ENCODE data around the gene NEMF. TPM values are rescaled to one million over a fixed set of nuclear protein-coding genes. Genes with fewer than 3 reads are reported as not detected.
"Not testable (repeated sequence)": the region's sequence is repeated elsewhere in the genome, so short reads cannot be mapped to it uniquely, and the experiment has no call there.

Gene NEMF
- polyA plus RNA-seq, 6 donors from 2014 or later: 42.8 to 80.8 (median 50.0) TPM

- peak; percentile 81 for ATAC-seq (ENCODE audit: low read depth in 2 of 2)
- Mint-ChIP-seq H3K4me3 (peak within 1 kb of the TSS; percentile 87 to 100 (median 98)), H3K9me3 (no peaks in the 10 kb centered on the region), H3K4me1 (peaks cover 33 to 44% (median 38%) of the 10 kb centered on the region in 3 donors), H3K36me3 (peaks cover 20 to 29% of the 10 kb centered on the region in 2 donors), H3K27me3 (no peaks in the 10 kb centered on the region), H3K27ac (peak within 1 kb of the TSS; percentile 97 to 100 (median 100))
- peak; percentile 97 for DNase-seq
These were observed 40.2 kb upstream of the NEMF start, which contains the start of gene ARF6 for GRCh38 chr14:49892636-49893308. Gene ARF6 (plus strand): TSS chr14:49893082. CDS start chr14:49893737, 655 bp downstream.

- Mint-ChIP-seq H3K4me3 (peak overlapping the region; percentile 87 to 100 (median 98)), H3K27ac (peak overlapping the region; percentile 97 to 100 (median 100)), H3K27me3 (no peaks in the 10 kb centered on the region), H3K36me3 (peaks cover 20 to 29% of the 10 kb centered on the region in 2 donors), H3K4me1 (peaks cover 31 to 42% (median 36%) of the 10 kb centered on the region in 3 donors), H3K9me3 (no peaks in the 10 kb centered on the region)
- ATAC-seq (ENCODE audit: low read depth in 2 of 2): peak; percentile 44 to 50
- DNase-seq: peak; percentile 55
These were observed 39.7 kb upstream of the NEMF start for GRCh38 chr14:49892301-49892635.

- Mint-ChIP-seq H3K36me3 (no peaks in the 10 kb centered on the region), H3K27me3 (no peaks in the 10 kb centered on the region), H3K27ac (no peak overlapping the region), H3K4me1 (peaks cover 4 to 24% (median 16%) of the 10 kb centered on the region in 3 donors), H3K9me3 (peaks cover 0 to 2% (median 0%) of the 10 kb centered on the region in 7 donors), H3K4me3 (no peak overlapping the region)
- no peak for ATAC-seq (ENCODE audit: low read depth in 2 of 2)
- DNase-seq: no peak
These were observed 35.7 kb upstream of the NEMF start for GRCh38 chr14:49888293-49888692.

GRCh38 chr14:49886523-49886922, 33.9 kb upstream of the NEMF start:
- Mint-ChIP-seq H3K4me1 (peaks cover 0 to 12% (median 8%) of the 10 kb centered on the region in 3 donors), H3K4me3 (peak overlapping the region in 5 of 8 donors; percentile 27 to 72 (median 52)), H3K9me3 (peaks cover 0 to 2% (median 0%) of the 10 kb centered on the region in 7 donors), H3K36me3 (no peaks in the 10 kb centered on the region), H3K27ac (peak overlapping the region in 4 of 6 donors; percentile 30 to 88 (median 44)), H3K27me3 (no peaks in the 10 kb centered on the region)
- DNase-seq (no peak), ATAC-seq (ENCODE audit: low read depth in 2 of 2) (peak; percentile 39 to 68)

GRCh38 chr14:49882826-49883694, 30.5 kb upstream of the NEMF start:
- no peak for ATAC-seq (ENCODE audit: low read depth in 2 of 2)

GRCh38 chr14:49881350-49882001, 28.9 kb upstream of the NEMF start:
- no peak for ATAC-seq (ENCODE audit: low read depth in 2 of 2)
- H3K27ac Mint-ChIP-seq: peak overlapping the region in 2 of 6 donors; percentile 75 to 90
- H3K36me3 Mint-ChIP-seq: no peaks in the 10 kb centered on the region
- H3K4me3 Mint-ChIP-seq: no peak overlapping the region
- no peak for DNase-seq
- H3K27me3 Mint-ChIP-seq: no peaks in the 10 kb centered on the region
- peaks cover 11 to 28% (median 19%) of the 10 kb centered on the region in 3 donors for H3K4me1 Mint-ChIP-seq
- no peaks in the 10 kb centered on the region for H3K9me3 Mint-ChIP-seq

More at GRCh38 chr14:49882826-49883694, 30.5 kb upstream of the NEMF start:
- H3K27ac Mint-ChIP-seq: peak overlapping the region in 2 of 6 donors; percentile 34 to 39
- peaks cover 11 to 35% (median 24%) of the 10 kb centered on the region in 3 donors for H3K4me1 Mint-ChIP-seq
- no peak overlapping the region for H3K4me3 Mint-ChIP-seq
- H3K36me3 Mint-ChIP-seq: no peaks in the 10 kb centered on the region
- no peaks in the 10 kb centered on the region for H3K27me3 Mint-ChIP-seq
- H3K9me3 Mint-ChIP-seq: peaks cover 0 to 2% (median 0%) of the 10 kb centered on the region in 7 donors
- no peak for DNase-seq

- Mint-ChIP-seq H3K4me1 (peaks cover 11 to 24% (median 16%) of the 10 kb centered on the region in 3 donors), H3K36me3 (no peaks in the 10 kb centered on the region), H3K27ac (peak overlapping the region; percentile 75 to 98 (median 87)), H3K27me3 (no peaks in the 10 kb centered on the region), H3K4me3 (peak overlapping the region in 2 of 8 donors; percentile 23 to 31), H3K9me3 (no peaks in the 10 kb centered on the region)
- ATAC-seq (ENCODE audit: low read depth in 2 of 2) (peak; percentile 71 to 72), DNase-seq (no peak)
These were observed 27.9 kb upstream of the NEMF start for GRCh38 chr14:49880267-49881064.

- Mint-ChIP-seq H3K9me3 (no peaks in the 10 kb centered on the region), H3K4me3 (peak overlapping the region in 4 of 8 donors; percentile 9 to 62 (median 16)), H3K27ac (peak overlapping the region in 5 of 6 donors; percentile 65 to 89 (median 84)), H3K4me1 (peaks cover 11 to 24% (median 16%) of the 10 kb centered on the region in 3 donors), H3K27me3 (no peaks in the 10 kb centered on the region), H3K36me3 (no peaks in the 10 kb centered on the region)
- DNase-seq (peak; percentile 39), ATAC-seq (ENCODE audit: low read depth in 2 of 2) (peak; percentile 86)
These were observed 27.1 kb upstream of the NEMF start for GRCh38 chr14:49879646-49880204.

GRCh38 chr14:49876563-49877127, 24.1 kb upstream of the NEMF start:
- Mint-ChIP-seq H3K27ac (no peak overlapping the region), H3K4me3 (no peak overlapping the region), H3K36me3 (no peaks in the 10 kb centered on the region), H3K9me3 (peaks cover 0 to 6% (median 0%) of the 10 kb centered on the region in 7 donors), H3K27me3 (no peaks in the 10 kb centered on the region), H3K4me1 (peaks cover 15 to 29% (median 24%) of the 10 kb centered on the region in 3 donors)
- ATAC-seq (ENCODE audit: low read depth in 2 of 2) (no peak), DNase-seq (no peak)

- no peak for ATAC-seq (ENCODE audit: low read depth in 2 of 2)
- peaks cover 0 to 6% (median 0%) of the 10 kb centered on the region in 7 donors for H3K9me3 Mint-ChIP-seq
- H3K36me3 Mint-ChIP-seq: no peaks in the 10 kb centered on the region
- H3K27ac Mint-ChIP-seq: no peak overlapping the region
- peaks cover 18 to 31% (median 26%) of the 10 kb centered on the region in 3 donors for H3K4me1 Mint-ChIP-seq
- H3K27me3 Mint-ChIP-seq: no peaks in the 10 kb centered on the region
- DNase-seq: no peak
- H3K4me3 Mint-ChIP-seq: peak overlapping the region in 1 of 8 donors; percentile 68
These were observed 23.1 kb upstream of the NEMF start for GRCh38 chr14:49875640-49876198.

- Mint-ChIP-seq H3K4me1 (peaks cover 20 to 34% (median 29%) of the 10 kb centered on the region in 3 donors), H3K4me3 (peak overlapping the region in 1 of 8 donors; percentile 15)
- H3K27ac Mint-ChIP-seq; H3K9me3 Mint-ChIP-seq; H3K36me3 Mint-ChIP-seq; ATAC-seq (ENCODE audit: low read depth in 2 of 2); DNase-seq; H3K27me3 Mint-ChIP-seq: not testable (repeated sequence)
These were observed 21.0 kb upstream of the NEMF start for GRCh38 chr14:49873548-49873947.
